Measurements from ENCODE around the gene SLC2A13.

- TF ChIP-seq CTCF (IDR thresholded peaks at IDR 0.05 in 8 of 11, conservative IDR thresholded peaks at IDR 0.05 in 3 of 11) (no peak), POLR2A (IDR thresholded peaks at IDR 0.05) (no peak)
Observed at GRCh38 chr12:39798977-39799376, 306.9 kb downstream of the SLC2A13 start.
